Measurements from ENCODE around the gene OR2AJ1. TPM values are rescaled to one million over a fixed set of nuclear protein-coding genes. Genes with fewer than 3 reads are reported as not detected.

OR2AJ1 gene, protein sequence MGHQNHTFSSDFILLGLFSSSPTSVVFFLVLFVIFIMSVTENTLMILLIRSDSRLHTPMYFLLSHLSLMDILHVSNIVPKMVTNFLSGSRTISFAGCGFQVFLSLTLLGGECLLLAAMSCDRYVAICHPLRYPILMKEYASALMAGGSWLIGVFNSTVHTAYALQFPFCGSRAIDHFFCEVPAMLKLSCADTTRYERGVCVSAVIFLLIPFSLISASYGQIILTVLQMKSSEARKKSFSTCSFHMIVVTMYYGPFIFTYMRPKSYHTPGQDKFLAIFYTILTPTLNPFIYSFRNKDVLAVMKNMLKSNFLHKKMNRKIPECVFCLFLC
- total RNA-seq (2014; rRNA removed; shearing (Covaris generic)) (not detected in 2 replicates), total RNA-seq (2022) (not detected in 2 replicates), Bru-seq, nascent RNA (not detected), BruChase-seq, experiment 1, labeled RNA remaining after a 6-hour chase (not detected), BruChase-seq, experiment 2, labeled RNA remaining after a 2-hour chase (not detected)
- long read RNA-seq, result 0 reads

GRCh38 chr1:247924868-247925267, at the start of gene OR2AJ1:
Gene OR2AJ1 (plus strand): TSS chr1:247924889. CDS start chr1:247933769, 8,880 bp downstream.
- Histone ChIP-seq H3K9me2 (ENCODE audit: insufficient read depth, low read length) (no peaks in the 10 kb centered on the region), H3K4me1 (ENCODE audit: insufficient read depth, low read length, poor library complexity, severe bottlenecking) (no peaks in the 10 kb centered on the region), H3K36me3 (ENCODE audit: insufficient read depth, low read length) (no peaks in the 10 kb centered on the region), H3K4me3 (ENCODE audit: low read depth, low read length, poor library complexity, severe bottlenecking) (no peak within 1 kb of the TSS), H3K9me3 (ENCODE audit: low read length) (no peaks in the 10 kb centered on the region), H4K20me1 (ENCODE audit: insufficient read depth, low read length) (no peaks in the 10 kb centered on the region), H3K79me2 (ENCODE audit: insufficient read depth, low read depth, low read length) (no peaks in the 10 kb centered on the region), H2AFZ (ENCODE audit: low read length) (no peak within 1 kb of the TSS), H3K4me2 (ENCODE audit: low read length) (no peak within 1 kb of the TSS), H3K27ac (ENCODE audit: low read depth, low read length, poor library complexity, severe bottlenecking) (no peak within 1 kb of the TSS)
- ChIA-PET CTCF (ENCODE audit: unreplicated experiment) (no interaction called here), POLR2A (no interaction called here)
- no TSS peak for BruUV-seq (replicated peaks)
- no peak for TF ChIP-seq EZH2phosphoT487 (IDR thresholded peaks at IDR 0.05; ENCODE audit: borderline replicate concordance, low read depth, low read length)
- TF ChIP-seq, protein P1, sequence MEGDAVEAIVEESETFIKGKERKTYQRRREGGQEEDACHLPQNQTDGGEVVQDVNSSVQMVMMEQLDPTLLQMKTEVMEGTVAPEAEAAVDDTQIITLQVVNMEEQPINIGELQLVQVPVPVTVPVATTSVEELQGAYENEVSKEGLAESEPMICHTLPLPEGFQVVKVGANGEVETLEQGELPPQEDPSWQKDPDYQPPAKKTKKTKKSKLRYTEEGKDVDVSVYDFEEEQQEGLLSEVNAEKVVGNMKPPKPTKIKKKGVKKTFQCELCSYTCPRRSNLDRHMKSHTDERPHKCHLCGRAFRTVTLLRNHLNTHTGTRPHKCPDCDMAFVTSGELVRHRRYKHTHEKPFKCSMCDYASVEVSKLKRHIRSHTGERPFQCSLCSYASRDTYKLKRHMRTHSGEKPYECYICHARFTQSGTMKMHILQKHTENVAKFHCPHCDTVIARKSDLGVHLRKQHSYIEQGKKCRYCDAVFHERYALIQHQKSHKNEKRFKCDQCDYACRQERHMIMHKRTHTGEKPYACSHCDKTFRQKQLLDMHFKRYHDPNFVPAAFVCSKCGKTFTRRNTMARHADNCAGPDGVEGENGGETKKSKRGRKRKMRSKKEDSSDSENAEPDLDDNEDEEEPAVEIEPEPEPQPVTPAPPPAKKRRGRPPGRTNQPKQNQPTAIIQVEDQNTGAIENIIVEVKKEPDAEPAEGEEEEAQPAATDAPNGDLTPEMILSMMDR (conservative IDR thresholded peaks at IDR 0.05; ENCODE audit: low read length), result no peak
- no peak for DNase-seq (ENCODE audit: low spot score)
- intact Hi-C loops (cut with micrococcal nuclease; ENCODE audit: unreplicated experiment), result no loop called here

DNA sequence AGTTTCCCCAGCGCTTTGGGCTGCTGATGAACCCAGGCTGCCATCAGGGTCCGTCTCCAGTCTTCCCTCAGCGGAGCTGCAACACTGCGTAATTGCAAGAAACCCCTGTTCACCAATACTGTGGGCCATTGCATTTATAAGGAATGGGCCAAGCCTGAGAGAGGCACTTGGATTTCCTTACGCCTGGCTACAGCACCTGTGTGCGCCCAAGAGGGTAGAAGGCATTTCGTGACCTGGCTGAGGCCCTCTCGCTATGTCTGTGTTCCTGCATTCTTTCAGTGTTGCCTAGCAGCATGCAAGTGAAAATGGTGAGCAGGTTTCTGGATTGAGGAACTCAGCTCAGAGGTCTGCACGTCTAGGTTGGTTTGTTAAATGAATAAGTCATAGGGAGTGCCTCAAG, 41.3 kb upstream of the OR2AJ1 start:
- no TSS peak for BruUV-seq (replicated peaks)
- no peak overlapping the region for H3K4me3 ChIP-seq (ENCODE audit: low read depth, low read length, poor library complexity, severe bottlenecking)
- TF ChIP-seq, protein P1 (conservative IDR thresholded peaks at IDR 0.05; ENCODE audit: low read length), result no peak
- TF ChIP-seq EZH2phosphoT487 (IDR thresholded peaks at IDR 0.05; ENCODE audit: borderline replicate concordance, low read depth, low read length), result no peak
- no peak overlapping the region for H3K4me2 ChIP-seq (ENCODE audit: low read length)
- CTCF ChIA-PET (ENCODE audit: unreplicated experiment), result no interaction called here
- no peak overlapping the region for H2AFZ ChIP-seq (ENCODE audit: low read length)
- H3K36me3 ChIP-seq (ENCODE audit: insufficient read depth, low read length), result no peaks in the 10 kb centered on the region
- no peaks in the 10 kb centered on the region for H3K79me2 ChIP-seq (ENCODE audit: insufficient read depth, low read depth, low read length)
- POLR2A ChIA-PET, result no interaction called here
- no peak overlapping the region for H3K27ac ChIP-seq (ENCODE audit: low read depth, low read length, poor library complexity, severe bottlenecking)
- intact Hi-C loops (cut with micrococcal nuclease; ENCODE audit: unreplicated experiment), result no loop called here
- H3K9me3 ChIP-seq (ENCODE audit: low read length), result no peaks in the 10 kb centered on the region
- H3K9me2 ChIP-seq (ENCODE audit: insufficient read depth, low read length), result no peaks in the 10 kb centered on the region
- DNase-seq (ENCODE audit: low spot score), result no peak
- H3K4me1 ChIP-seq (ENCODE audit: insufficient read depth, low read length, poor library complexity, severe bottlenecking), result no peaks in the 10 kb centered on the region
- H4K20me1 ChIP-seq (ENCODE audit: insufficient read depth, low read length), result no peaks in the 10 kb centered on the region
